Mesendoderm (in vitro differentiated cells): Measurements from ENCODE around the gene WDR48.

ENCODE experiments used
- DNase-seq: peaks from one replicate; pipeline ENCODE4 v3.0.0; 2013
- H2AK5ac ChIP-seq: 2 replicates; pipeline ENCODE4 v1.6.1; 2013; ENCODE audit warnings: low read length, inconsistent platforms
- H2BK120ac ChIP-seq: 2 replicates; pipeline ENCODE4 v1.6.1; 2013; ENCODE audit warnings: low read depth, mild to moderate bottlenecking, low read length, moderate library complexity, mixed read lengths
- H2BK15ac ChIP-seq: replicated peaks from 2 replicates; pipeline ENCODE4 v1.6.1; 2013; ENCODE audit warnings: low read depth, mild to moderate bottlenecking, moderate library complexity
- H2BK5ac ChIP-seq: 2 replicates; pipeline ENCODE4 v1.6.1; 2013; ENCODE audit warnings: low read length, inconsistent platforms
- H3K18ac ChIP-seq: 2 replicates; pipeline ENCODE4 v1.6.1; 2013; ENCODE audit warnings: mild to moderate bottlenecking, low read length, mixed read lengths
- H3K23ac ChIP-seq: one replicate; pipeline ENCODE4 v1.6.1; 2013; ENCODE audit warnings: low read length
- H3K27ac ChIP-seq: 2 replicates; pipeline ENCODE4 v1.5.1; 2013; ENCODE audit warnings: low read depth, mild to moderate bottlenecking, inconsistent platforms, low read length, moderate library complexity
- H3K27me3 ChIP-seq: 2 replicates; pipeline ENCODE4 v1.6.1; 2013; ENCODE audit warnings: low read length, control low read depth, mild to moderate bottlenecking, inconsistent platforms; ENCODE audit not compliant: insufficient read depth, poor library complexity
- H3K36me3 ChIP-seq: 2 replicates; pipeline ENCODE4 v1.6.1; 2013; ENCODE audit warnings: low read length, inconsistent platforms; ENCODE audit not compliant: control insufficient read depth, insufficient read depth
- H3K4ac ChIP-seq: one replicate; pipeline ENCODE4 v1.6.1; 2013; ENCODE audit warnings: low read depth, mild to moderate bottlenecking, low read length, moderate library complexity
- H3K4me1 ChIP-seq: 2 replicates; pipeline ENCODE4 v1.6.1; 2013; ENCODE audit warnings: low read depth, low read length, inconsistent platforms; ENCODE audit not compliant: control insufficient read depth
- H3K4me2 ChIP-seq: 2 replicates; pipeline ENCODE4 v1.6.1; 2013; ENCODE audit warnings: low read length
- H3K4me3 ChIP-seq: 2 replicates; pipeline ENCODE4 v1.5.1; 2013; ENCODE audit warnings: mild to moderate bottlenecking, low read length
- H3K56ac ChIP-seq: one replicate; pipeline ENCODE4 v1.6.1; 2013; ENCODE audit warnings: low read length
- H3K79me1 ChIP-seq: 2 replicates; pipeline ENCODE4 v1.6.1; 2013; ENCODE audit warnings: low read length, inconsistent platforms
- H3K79me2 ChIP-seq: 2 replicates; pipeline ENCODE4 v1.6.1; 2013; ENCODE audit warnings: mild to moderate bottlenecking, low read length; ENCODE audit not compliant: control insufficient read depth, insufficient read depth
- H3K9ac ChIP-seq: 2 replicates; pipeline ENCODE4 v1.6.1; 2013; ENCODE audit warnings: low read length, inconsistent platforms
- H4K5ac ChIP-seq: one replicate; pipeline ENCODE4 v1.6.1; 2013; ENCODE audit warnings: low read length
- H4K8ac ChIP-seq: one replicate; pipeline ENCODE4 v1.6.1; 2013; ENCODE audit warnings: low read depth, mild to moderate bottlenecking, control low read depth, low read length, moderate library complexity
- WGBS: extraction: QIAGEN DNeasy Blood & Tissue Kit; methylation state at CpG from one replicate; pipeline ENCODE4 v1.1.7; 2013; ENCODE audit warnings: low lambda C conversion rate, missing lambda C conversion rate; ENCODE audit not compliant: insufficient coverage; ENCODE audit errors: extremely low coverage; 5-methylcytosine and 5-hydroxymethylcytosine counted together

The WDR48 gene

DNA sequence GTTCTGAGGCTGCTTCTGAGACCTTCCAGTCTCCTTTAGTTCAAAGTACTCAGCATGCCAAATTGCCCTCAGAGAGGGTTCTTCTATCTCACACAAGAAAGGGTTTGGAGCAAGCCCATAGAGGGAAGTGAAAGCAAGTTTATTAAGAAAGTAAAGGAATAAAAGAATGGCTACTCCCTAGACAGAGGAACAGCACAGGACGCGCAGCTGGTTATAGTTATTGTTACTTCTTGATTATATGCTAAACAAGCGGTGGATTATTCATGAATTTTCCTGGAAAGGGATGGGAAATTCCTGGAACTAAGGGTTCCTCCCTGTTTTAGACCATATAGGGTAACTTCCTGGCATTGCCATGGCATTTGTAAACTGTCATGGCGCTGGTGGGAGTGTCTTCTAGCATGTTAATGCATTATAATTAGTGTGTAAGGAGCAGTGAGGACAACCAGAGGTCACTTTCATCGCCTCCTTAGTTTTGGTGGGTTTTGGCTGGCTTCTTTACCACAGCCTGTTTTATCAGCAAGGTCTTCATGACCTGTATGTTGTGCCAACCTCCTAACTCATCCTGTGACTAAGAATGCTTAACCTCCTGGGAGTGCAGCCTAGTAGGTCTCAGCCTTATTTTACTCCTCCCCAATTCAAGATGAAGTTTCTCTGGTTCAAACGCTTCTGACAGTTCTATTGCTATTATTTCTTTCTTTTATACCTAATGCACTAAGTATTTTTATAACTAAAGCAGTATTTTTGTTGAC, 26.4 kb upstream of the WDR48 start:
- no CpG with 5 or more reads among the region's 6 CpGs for WGBS
- no peak overlapping the region for H3K27ac ChIP-seq
- no peak overlapping the region for H3K4me3 ChIP-seq

DNA sequence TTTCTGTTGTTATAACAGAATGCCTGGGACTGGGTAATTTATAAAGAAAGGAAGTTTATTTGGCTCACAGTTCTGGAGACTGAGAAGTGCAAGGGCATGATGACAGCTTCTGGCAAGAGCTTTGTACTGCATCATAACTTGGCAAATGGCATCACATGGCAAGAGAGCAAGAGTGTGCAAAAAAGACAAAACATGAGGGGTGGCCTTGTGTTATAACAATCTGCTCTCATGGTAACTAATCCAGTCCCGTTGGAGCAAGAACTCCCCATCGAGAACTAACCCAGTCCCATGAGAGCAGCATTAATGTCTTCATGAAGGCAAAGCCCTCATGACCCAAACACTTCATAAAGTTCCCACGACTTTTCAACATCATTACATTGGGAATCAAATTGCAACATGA, 23.3 kb upstream of the WDR48 start:
- Histone ChIP-seq H3K9ac (no peak overlapping the region), H3K4me3 (no peak overlapping the region), H4K5ac (no peak overlapping the region), H3K4me1 (no peaks in the 10 kb centered on the region), H3K4ac (no peak overlapping the region), H3K18ac (no peak overlapping the region), H3K27ac (no peak overlapping the region), H3K56ac (no peak overlapping the region), H3K79me1 (no peaks in the 10 kb centered on the region), H3K23ac (no peak overlapping the region), H2BK120ac (no peak overlapping the region), H2BK15ac (no peak overlapping the region), H2BK5ac (no peak overlapping the region), H2AK5ac (no peak overlapping the region), H3K27me3 (no peaks in the 10 kb centered on the region), H3K4me2 (no peak overlapping the region), H4K8ac (no peak overlapping the region), H3K79me2 (no peaks in the 10 kb centered on the region), H3K36me3 (no peaks in the 10 kb centered on the region)
- WGBS: no CpG with 5 or more reads among the region's 3 CpGs
- DNase-seq: no peak

More for the DNA sequence above, 26.4 kb upstream of the WDR48 start:
- Histone ChIP-seq H3K4ac (no peak overlapping the region), H3K27me3 (no peaks in the 10 kb centered on the region), H2AK5ac (no peak overlapping the region), H4K8ac (no peak overlapping the region), H3K9ac (no peak overlapping the region), H3K36me3 (no peaks in the 10 kb centered on the region), H4K5ac (no peak overlapping the region), H3K79me2 (no peaks in the 10 kb centered on the region), H2BK15ac (no peak overlapping the region), H3K4me1 (no peaks in the 10 kb centered on the region), H2BK120ac (no peak overlapping the region), H3K56ac (no peak overlapping the region), H3K4me2 (no peak overlapping the region), H3K18ac (no peak overlapping the region), H3K79me1 (no peaks in the 10 kb centered on the region), H2BK5ac (no peak overlapping the region), H3K23ac (no peak overlapping the region)
- DNase-seq: no peak

DNA sequence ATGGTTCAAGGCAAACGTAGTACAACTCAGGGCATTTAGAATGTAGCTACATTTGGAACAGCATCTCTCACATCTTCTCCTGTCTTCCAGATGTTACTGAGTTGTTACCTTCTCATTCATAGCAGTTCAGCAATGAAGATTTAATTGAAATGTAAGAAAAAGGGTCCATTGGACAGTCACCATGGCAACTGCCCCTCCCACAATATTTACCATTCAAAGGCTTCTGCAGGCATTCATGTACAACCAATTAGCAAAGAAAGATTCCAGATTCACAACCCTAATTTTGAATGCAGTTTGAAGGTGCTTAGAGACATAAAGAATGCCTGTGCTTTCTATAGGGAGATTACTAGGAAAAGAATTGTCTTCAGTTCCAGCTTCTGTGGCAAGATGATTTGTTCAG, 22.3 kb upstream of the WDR48 start:
- no peak overlapping the region for H3K4ac ChIP-seq
- H3K79me2 ChIP-seq: no peaks in the 10 kb centered on the region
- H3K27me3 ChIP-seq: no peaks in the 10 kb centered on the region
- no peak overlapping the region for H4K8ac ChIP-seq
- no peak overlapping the region for H3K23ac ChIP-seq
- DNase-seq: no peak
- H3K56ac ChIP-seq: no peak overlapping the region
- H3K27ac ChIP-seq: no peak overlapping the region
- no peak overlapping the region for H2BK5ac ChIP-seq
- no peak overlapping the region for H3K4me3 ChIP-seq
- no peak overlapping the region for H2AK5ac ChIP-seq
- no CpG with 5 or more reads among the region's 1 CpG for WGBS
- H3K18ac ChIP-seq: no peak overlapping the region
- no peaks in the 10 kb centered on the region for H3K4me1 ChIP-seq
- no peak overlapping the region for H3K9ac ChIP-seq
- no peak overlapping the region for H2BK15ac ChIP-seq
- no peak overlapping the region for H2BK120ac ChIP-seq
- no peak overlapping the region for H3K4me2 ChIP-seq
- no peaks in the 10 kb centered on the region for H3K79me1 ChIP-seq
- no peaks in the 10 kb centered on the region for H3K36me3 ChIP-seq
- H4K5ac ChIP-seq: no peak overlapping the region

DNA sequence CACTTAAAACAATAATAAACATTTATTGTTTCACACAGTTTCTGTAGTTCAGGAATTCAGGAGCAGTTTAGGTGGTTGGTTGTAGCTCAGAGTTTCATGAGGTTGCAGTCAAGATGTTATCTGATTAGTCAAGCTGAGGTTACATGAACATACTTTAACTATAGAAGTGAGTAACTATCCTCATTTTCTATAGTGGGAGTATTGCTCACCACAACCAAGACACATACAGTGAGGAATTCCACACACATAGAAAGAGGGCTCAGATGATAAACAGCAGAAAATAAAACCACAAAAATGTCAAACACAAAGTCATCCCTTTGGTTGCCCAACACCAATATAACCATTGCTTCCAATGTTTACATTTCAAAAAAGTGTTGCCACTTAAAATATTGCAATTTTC, 13.7 kb upstream of the WDR48 start:
- H2BK15ac ChIP-seq: no peak overlapping the region
- H2AK5ac ChIP-seq: no peak overlapping the region
- H3K9ac ChIP-seq: no peak overlapping the region
- no peak overlapping the region for H3K4ac ChIP-seq
- no peak for DNase-seq
- no peaks in the 10 kb centered on the region for H3K27me3 ChIP-seq
- H2BK120ac ChIP-seq: no peak overlapping the region
- no peak overlapping the region for H3K23ac ChIP-seq
- H3K36me3 ChIP-seq: no peaks in the 10 kb centered on the region
- H4K8ac ChIP-seq: no peak overlapping the region
- no peak overlapping the region for H2BK5ac ChIP-seq
- H3K4me3 ChIP-seq: no peak overlapping the region
- H3K4me1 ChIP-seq: no peaks in the 10 kb centered on the region
- no peak overlapping the region for H3K4me2 ChIP-seq
- no peak overlapping the region for H3K27ac ChIP-seq
- no peaks in the 10 kb centered on the region for H3K79me2 ChIP-seq
- no peak overlapping the region for H3K18ac ChIP-seq
- no peak overlapping the region for H3K56ac ChIP-seq
- H4K5ac ChIP-seq: no peak overlapping the region
- no peaks in the 10 kb centered on the region for H3K79me1 ChIP-seq

DNA sequence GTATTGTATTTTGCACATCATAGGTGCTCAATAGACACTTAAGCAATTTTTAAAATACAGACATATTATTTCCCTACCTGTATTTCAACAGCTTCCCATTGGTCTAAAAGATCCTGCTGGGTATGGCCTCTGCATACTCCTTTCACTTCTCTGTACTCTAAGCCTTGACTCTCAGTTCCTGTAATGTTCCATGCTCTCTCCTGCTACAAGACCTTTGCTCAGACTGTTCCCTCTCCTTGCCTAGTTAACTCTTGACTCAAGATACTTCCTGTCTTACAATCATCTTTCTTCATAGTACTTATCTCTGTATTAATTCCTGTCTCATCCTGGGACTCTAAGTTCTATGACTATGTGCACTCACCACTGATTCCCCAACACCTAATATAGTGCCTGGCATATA, 1.8 kb upstream of the WDR48 start:
- H2AK5ac ChIP-seq: no peak overlapping the region
- no peak overlapping the region for H2BK15ac ChIP-seq
- peaks cover 16% of the 10 kb centered on the region for H3K79me2 ChIP-seq
- no peak overlapping the region for H3K27ac ChIP-seq
- no peak overlapping the region for H4K5ac ChIP-seq
- no peak overlapping the region for H4K8ac ChIP-seq
- H3K79me1 ChIP-seq: peaks cover 3% of the 10 kb centered on the region
- DNase-seq: no peak
- no peaks in the 10 kb centered on the region for H3K4me1 ChIP-seq
- no peak overlapping the region for H2BK5ac ChIP-seq
- no peak overlapping the region for H3K4me2 ChIP-seq
- no peak overlapping the region for H3K4ac ChIP-seq
- no peak overlapping the region for H3K18ac ChIP-seq
- no peak overlapping the region for H2BK120ac ChIP-seq
- H3K36me3 ChIP-seq: no peaks in the 10 kb centered on the region
- no peak overlapping the region for H3K9ac ChIP-seq
- no peaks in the 10 kb centered on the region for H3K27me3 ChIP-seq
- no peak overlapping the region for H3K23ac ChIP-seq
- H3K56ac ChIP-seq: no peak overlapping the region
- no peak overlapping the region for H3K4me3 ChIP-seq

DNA sequence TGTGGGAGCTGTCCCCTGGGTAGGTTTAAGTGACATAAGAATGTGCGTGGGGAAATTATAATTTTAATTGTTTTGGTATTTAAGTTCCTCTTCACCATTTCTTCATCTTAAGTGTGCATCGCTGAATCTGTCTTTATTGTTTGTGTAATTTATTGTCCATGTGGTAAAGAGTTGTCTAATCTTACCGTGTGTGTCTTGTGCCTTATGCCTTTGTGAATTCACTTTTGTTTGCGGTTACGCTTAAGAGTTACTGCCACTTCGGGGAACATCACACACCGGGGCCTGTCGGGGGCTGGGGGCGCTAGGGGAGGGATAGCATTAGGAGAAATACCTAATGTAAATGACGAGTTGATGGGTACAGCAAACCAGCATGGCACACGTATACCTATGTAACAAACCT, 767 bp downstream of the WDR48 start:
- H3K56ac ChIP-seq: peak overlapping the region; percentile 92
- peaks cover 20% of the 10 kb centered on the region for H3K79me2 ChIP-seq
- no peak overlapping the region for H2BK120ac ChIP-seq
- no peak overlapping the region for H3K23ac ChIP-seq
- H3K4me2 ChIP-seq: peak overlapping the region; percentile 61
- no peak overlapping the region for H3K27ac ChIP-seq
- no peak overlapping the region for H3K18ac ChIP-seq
- peak overlapping the region; percentile 78 for H3K4ac ChIP-seq
- H3K27me3 ChIP-seq: no peaks in the 10 kb centered on the region
- no peaks in the 10 kb centered on the region for H3K4me1 ChIP-seq
- DNase-seq: no peak
- no peak overlapping the region for H2BK5ac ChIP-seq
- no peak overlapping the region for H2AK5ac ChIP-seq
- H2BK15ac ChIP-seq: no peak overlapping the region
- peak overlapping the region; percentile 73 for H3K9ac ChIP-seq
- H3K79me1 ChIP-seq: peaks cover 6% of the 10 kb centered on the region
- H4K8ac ChIP-seq: no peak overlapping the region
- peak overlapping the region; percentile 87 for H3K4me3 ChIP-seq
- H3K36me3 ChIP-seq: no peaks in the 10 kb centered on the region
- WGBS: no CpG with 5 or more reads among the region's 11 CpGs
- no peak overlapping the region for H4K5ac ChIP-seq
